Esophagus squamous epithelium (tissue), 5 donors: ENCODE measurements around the gene OR1J4. TPM values are rescaled to one million over a fixed set of nuclear protein-coding genes. Genes with fewer than 3 reads are reported as not detected.

ENCODE experiments used
- DNase-seq: peaks from one replicate; lab custom pipeline; 2025; lab: John Stamatoyannopoulos, UW
- H3K27ac ChIP-seq, 4 donors: fragments of 200-600 bp; sonication (generic); one replicate each; pipeline ENCODE4 v1.5.1; 2016 to 2019; ENCODE audit warnings: mild to moderate bottlenecking in 1 of 4
- H3K27me3 ChIP-seq, 4 donors: fragments of 200-600 bp; sonication (generic); 1 replicate in 3 of 4; 2 replicates in 1 of 4; pipeline versions ENCODE4 v1.5.1 to v1.6.0; 2017 to 2021; ENCODE audit warnings: antibody characterized with exemption in 1 of 4
- H3K36me3 ChIP-seq, 3 donors: fragments of 200-600 bp; sonication (generic); one replicate each; pipeline ENCODE4 v1.5.1; 2016 to 2019
- H3K4me1 ChIP-seq, 3 donors: fragments of 200-600 bp; sonication (generic); one replicate each; pipeline ENCODE4 v1.5.1; 2017 to 2019
- H3K4me3 ChIP-seq, 4 donors: fragments of 200-600 bp; sonication (generic); 1 replicate in 3 of 4; 2 replicates in 1 of 4; pipeline ENCODE4 v1.5.1; 2016 to 2019; ENCODE audit warnings: mild to moderate bottlenecking in 2 of 4, moderate library complexity in 1 of 4
- H3K9me3 ChIP-seq, 3 donors: fragments of 200-600 bp; sonication (generic); one replicate each; pipeline ENCODE4 v1.5.1; 2016 to 2019
- CTCF ChIP-seq, 6 experiments: fragments of 450-650 bp in 4 of 6; fragments of 200-600 bp in 2 of 6; sonication (generic) in 2 of 6; IDR thresholded peaks; one replicate each; pipeline ENCODE4 v1.5.1; 2016 to 2019; ENCODE audit warnings: antibody characterized with exemption in 6 of 6, mild to moderate bottlenecking in 4 of 6, moderate library complexity in 4 of 6
- POLR2A ChIP-seq, 4 donors: fragments of 450-650 bp; IDR thresholded peaks; one replicate each; pipeline ENCODE4 v1.6.1; 2017; ENCODE audit warnings: antibody characterized with exemption in 4 of 4, mild to moderate bottlenecking in 4 of 4, moderate library complexity in 3 of 4
- WGBS, 2 donors: methylation state at CpG; one replicate each; pipeline ENCODE4 v1.1.5; 2018; 5-methylcytosine and 5-hydroxymethylcytosine counted together
- intact Hi-C: fragments of 100-400 bp; cut with DNase I; formaldehyde crosslinking; loops from one replicate; pipeline ENCODE4 v1.15.0; 2022
- total RNA-seq, 4 donors: library from RNA; depleted of rRNA; stranded (reverse); fragments of >200 nt; gene quantifications; one replicate each; pipeline ENCODE4 v1.1.0, GENCODE V29; 2016
- donor health status: DM: yes; HTN: yes; CAD: no.

OR1J4 gene
- total RNA-seq, 4 donors from 2014 or later, result not detected

GRCh38 chr9:122479062-122479461 lies 39.9 kb upstream of the OR1J4 start:
- Histone ChIP-seq H3K36me3 (no peaks in the 10 kb centered on the region), H3K4me1 (no peaks in the 10 kb centered on the region), H3K27me3 (peaks cover 0 to 3% (median 0%) of the 10 kb centered on the region in 4 donors), H3K9me3 (no peaks in the 10 kb centered on the region), H3K4me3 (no peak overlapping the region), H3K27ac (no peak overlapping the region)
- intact Hi-C loops, result no loop called here
- no peak for DNase-seq
- 88 to 98% methylated on average over 5 of the region's 5 CpGs for WGBS, 2 donors
- TF ChIP-seq POLR2A (IDR thresholded peaks at IDR 0.05) (no peak), CTCF (IDR thresholded peaks at IDR 0.05) (no peak)

- TF ChIP-seq POLR2A (IDR thresholded peaks at IDR 0.05) (no peak), CTCF (IDR thresholded peaks at IDR 0.05) (peak; percentile 34 to 85 (median 68))
- Histone ChIP-seq H3K9me3 (no peaks in the 10 kb centered on the region), H3K4me3 (no peak overlapping the region), H3K36me3 (no peaks in the 10 kb centered on the region), H3K27ac (no peak overlapping the region), H3K4me1 (peaks cover 4 to 15% (median 8%) of the 10 kb centered on the region in 3 donors), H3K27me3 (no peaks in the 10 kb centered on the region)
- intact Hi-C loops, result no loop called here
- WGBS, 2 donors, result 17% methylated on average over 1 to 2 of the region's 2 CpGs
- no peak for DNase-seq
These were observed 20.1 kb upstream of the OR1J4 start for GRCh38 chr9:122498883-122499288.

DNA sequence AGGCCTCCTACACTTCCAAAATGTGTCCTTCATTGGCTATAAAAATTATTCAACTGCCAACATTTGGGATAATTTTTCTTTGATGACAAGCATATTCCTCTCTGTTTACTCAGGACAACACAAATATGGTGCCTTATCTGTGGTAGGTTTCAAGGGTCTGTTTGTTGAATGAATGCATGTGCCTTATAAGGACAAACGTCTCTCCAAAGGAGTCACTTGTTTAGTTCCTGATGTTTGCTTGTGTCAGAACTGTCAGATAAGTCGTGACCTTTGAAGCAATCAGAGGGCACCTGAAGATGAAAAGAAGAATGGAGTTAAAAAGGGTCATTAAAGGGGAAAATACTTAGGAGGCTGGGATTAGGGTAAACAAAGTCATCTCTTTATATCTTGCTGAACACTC lies 12.0 kb upstream of the OR1J4 start:
- TF ChIP-seq POLR2A (IDR thresholded peaks at IDR 0.05) (no peak), CTCF (IDR thresholded peaks at IDR 0.05) (no peak)
- Histone ChIP-seq H3K27ac (no peak overlapping the region), H3K9me3 (no peaks in the 10 kb centered on the region), H3K4me1 (no peaks in the 10 kb centered on the region), H3K27me3 (no peaks in the 10 kb centered on the region), H3K36me3 (no peaks in the 10 kb centered on the region), H3K4me3 (no peak overlapping the region)
- intact Hi-C loops, result no loop called here
- no peak for DNase-seq
- 36 to 57% methylated on average over 2 of the region's 2 CpGs for WGBS, 2 donors

DNA sequence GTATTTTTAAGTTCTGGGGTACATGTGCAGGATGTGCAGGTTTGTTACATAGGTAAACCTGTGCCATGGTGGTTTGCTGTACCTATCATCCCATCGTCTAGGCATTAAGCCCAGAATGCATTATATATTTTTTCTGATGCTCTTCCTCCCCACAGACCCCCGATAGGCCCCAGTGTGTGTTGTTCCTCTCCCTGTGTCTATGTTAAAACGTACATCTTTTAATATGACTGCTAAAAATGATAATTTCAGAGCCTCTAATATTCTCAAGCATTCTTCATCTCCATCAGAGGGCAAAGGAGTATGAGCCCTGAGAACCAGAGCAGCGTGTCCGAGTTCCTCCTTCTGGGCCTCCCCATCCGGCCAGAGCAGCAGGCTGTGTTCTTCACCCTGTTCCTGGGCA lies 8.4 kb upstream of the OR1J4 start, which contains the start of gene OR1J2:
TSS of gene OR1J2 (plus strand) at position 301 of the 400 bp plus-strand sequence. CDS start at position 301, 0 bp downstream.
- H3K9me3 ChIP-seq, result no peaks in the 10 kb centered on the region
- TF ChIP-seq POLR2A (IDR thresholded peaks at IDR 0.05), result no peak
- no peak for TF ChIP-seq CTCF (IDR thresholded peaks at IDR 0.05)
- no peak for DNase-seq
- H3K27ac ChIP-seq, result no peak within 1 kb of the TSS
- H3K27me3 ChIP-seq, result no peaks in the 10 kb centered on the region
- no peaks in the 10 kb centered on the region for H3K4me1 ChIP-seq
- no peaks in the 10 kb centered on the region for H3K36me3 ChIP-seq
- intact Hi-C loops, result no loop called here
- H3K4me3 ChIP-seq, result no peak within 1 kb of the TSS
- 76 to 81% methylated on average over 6 of the region's 6 CpGs for WGBS, 2 donors

GRCh38 chr9:122518226-122518625 lies 715 bp upstream of the OR1J4 start:
- no peak overlapping the region for H3K4me3 ChIP-seq
- no peak for TF ChIP-seq CTCF (IDR thresholded peaks at IDR 0.05)
- TF ChIP-seq POLR2A (IDR thresholded peaks at IDR 0.05), result no peak
- no peak overlapping the region for H3K27ac ChIP-seq
- no peaks in the 10 kb centered on the region for H3K9me3 ChIP-seq
- intact Hi-C loops, result no loop called here
- H3K36me3 ChIP-seq, result no peaks in the 10 kb centered on the region
- H3K4me1 ChIP-seq, result no peaks in the 10 kb centered on the region
- no peak for DNase-seq
- WGBS, 2 donors, result 49 to 54% methylated on average over 2 of the region's 2 CpGs
- H3K27me3 ChIP-seq, result no peaks in the 10 kb centered on the region
